Right renal pelvis (tissue), 4 donors: Measurements from ENCODE around the gene DNAJB7. TPM values are rescaled to one million over a fixed set of nuclear protein-coding genes. Genes with fewer than 3 reads are reported as not detected.
"Not testable (repeated sequence)": the region's sequence is repeated elsewhere in the genome, so short reads cannot be mapped to it uniquely, and the experiment has no call there.

ENCODE experiments used
- DNase-seq, 4 donors: peaks; one replicate each; pipeline ENCODE4 v3.0.0-alpha.2; 2013; ENCODE audit warnings: low read depth in 4 of 4, low spot score in 3 of 4, missing footprints in 1 of 4
- polyA plus RNA-seq, 4 donors: library from polyadenylated mRNA; unstranded; fragments of 120-200 nt; gene quantifications; one replicate each; pipeline ENCODE4 v1.2.1, GENCODE V29; 2013; ENCODE audit not compliant: insufficient read length in 4 of 4

The DNAJB7 gene
- under 1 TPM; 0.25 to 0.46 (median 0.29) TPM for polyA plus RNA-seq

DNA sequence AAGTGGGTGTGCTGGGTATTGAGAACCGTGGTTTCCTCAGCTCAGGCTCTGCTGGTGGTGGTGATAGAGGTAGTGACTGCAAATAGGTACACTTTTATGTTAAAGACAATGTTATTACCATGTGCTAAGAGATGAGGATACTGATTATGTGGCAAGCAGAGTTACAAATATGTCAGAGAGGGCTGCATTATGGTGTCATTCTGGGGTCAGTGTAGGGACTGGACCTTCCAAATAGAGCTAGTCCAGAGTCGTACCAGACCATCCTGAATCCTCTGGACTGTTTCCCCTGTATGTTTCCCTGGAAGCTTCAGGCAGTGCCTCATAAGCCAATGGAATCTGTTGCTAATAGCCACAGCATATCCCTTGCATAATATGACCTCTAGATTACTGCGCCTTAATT is at the start of gene DNAJB7:
DNAJB7 (minus strand) TSS at position 101 of the 400 bp plus-strand sequence. CDS start 119 bp downstream, outside the sequence.
- DNase-seq = no peak

DNA sequence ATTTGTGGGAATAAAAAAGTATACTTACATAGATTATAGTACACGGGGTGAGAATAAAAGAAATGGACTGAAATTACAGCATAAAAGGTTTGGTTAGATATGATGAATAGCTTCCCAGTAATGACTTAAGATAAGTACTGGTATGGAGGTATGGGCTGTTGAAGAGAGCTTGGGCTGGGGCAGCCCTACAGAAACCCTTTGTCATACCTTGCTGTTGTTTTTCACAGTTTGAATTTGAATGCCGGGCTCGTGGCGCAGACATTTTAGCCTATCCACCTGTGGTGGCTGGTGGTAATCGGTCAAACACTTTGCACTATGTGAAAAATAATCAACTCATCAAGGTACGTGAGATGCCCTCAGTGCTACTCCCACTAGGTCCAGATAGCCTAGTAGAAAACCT is 47.0 kb upstream of the DNAJB7 start:
- DNase-seq = no peak

DNA sequence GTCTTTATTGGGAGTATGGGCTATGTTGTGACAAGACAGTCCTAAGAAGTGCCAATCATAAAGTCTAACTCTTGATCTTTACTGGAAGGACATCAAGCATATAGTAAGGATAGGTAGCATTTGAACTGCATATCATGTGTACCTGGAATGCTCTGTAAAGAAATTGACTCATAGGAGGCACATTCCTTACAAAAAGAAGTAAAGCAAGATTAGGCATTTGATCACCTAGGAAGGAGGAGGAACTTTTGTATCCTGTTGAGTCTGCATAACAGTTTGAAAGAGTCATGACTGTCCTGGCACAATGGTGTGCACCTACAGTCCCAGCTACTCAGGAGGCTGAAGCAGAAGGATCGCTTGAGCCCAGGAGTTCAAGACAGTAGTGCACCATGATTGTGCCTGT is 42.2 kb upstream of the DNAJB7 start:
- DNase-seq = no peak

DNA sequence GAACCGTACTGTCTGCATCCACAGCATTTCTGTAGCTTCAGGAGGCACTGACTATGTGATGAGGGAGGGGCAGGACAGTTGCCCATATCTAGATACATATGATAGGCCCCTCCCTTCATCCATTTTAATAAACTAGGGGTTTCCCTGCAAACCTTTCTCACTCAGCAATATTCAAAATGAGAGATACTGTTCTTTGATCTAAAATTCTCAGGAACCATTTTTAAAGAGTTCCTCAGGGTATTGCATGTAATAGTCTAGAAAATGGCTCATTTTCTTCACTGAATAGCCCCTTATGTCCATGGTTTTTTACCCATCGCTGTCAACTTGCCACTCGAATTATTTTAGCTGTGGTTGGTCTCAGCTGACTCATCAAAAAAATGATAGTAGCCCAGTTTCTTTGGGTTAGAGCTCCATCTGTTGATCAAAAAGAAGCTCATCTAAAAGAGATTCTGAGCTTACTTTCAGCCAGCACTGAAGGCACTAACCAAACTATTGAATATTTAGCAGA is 37.0 kb upstream of the DNAJB7 start:
- peak; percentile 21 to 44 (median 24) for DNase-seq

- no peak for DNase-seq
Observed at GRCh38 chr22:40894417-40894816, 32.5 kb upstream of the DNAJB7 start.

- DNase-seq = no peak
Observed at GRCh38 chr22:40890881-40891280, 29.0 kb upstream of the DNAJB7 start.

DNA sequence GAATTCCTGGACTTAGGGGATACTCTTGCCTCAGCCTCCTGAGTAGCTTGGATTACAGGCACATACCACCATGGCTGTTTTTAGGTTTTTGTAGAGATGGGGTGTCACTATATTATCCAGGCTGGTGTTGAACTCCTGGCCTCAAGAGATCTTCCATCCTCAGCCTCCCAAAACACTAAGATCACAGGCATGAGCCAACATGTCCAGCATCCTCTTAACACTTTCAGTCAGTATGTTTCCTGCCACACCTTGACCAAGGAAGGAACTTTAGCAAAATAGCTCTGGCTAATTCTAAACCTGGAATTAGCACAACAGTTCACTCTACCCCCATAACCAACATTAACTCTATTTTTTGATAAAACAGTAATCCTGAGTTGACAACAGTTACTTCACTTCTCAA is 27.2 kb upstream of the DNAJB7 start:
- DNase-seq = no peak

DNA sequence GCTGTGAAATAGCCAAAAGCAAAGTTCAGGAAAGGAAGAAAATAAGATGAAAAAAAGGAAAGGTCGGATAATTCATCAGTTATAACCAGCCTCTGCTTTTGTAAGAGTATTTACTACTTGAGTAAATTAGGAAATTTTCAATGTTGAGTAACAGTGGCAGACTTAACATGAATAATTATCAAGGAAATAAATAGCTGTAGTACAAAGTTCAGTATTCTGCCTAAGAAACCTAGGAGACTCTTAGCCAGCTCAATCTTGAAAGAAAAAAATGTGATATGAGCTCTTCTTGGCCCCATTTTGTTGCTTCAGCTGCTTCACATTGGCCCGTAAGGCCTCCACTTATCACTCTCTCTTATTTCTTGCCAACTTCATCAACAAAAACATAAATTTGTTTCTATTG is 17.0 kb upstream of the DNAJB7 start:
- no peak for DNase-seq

DNA sequence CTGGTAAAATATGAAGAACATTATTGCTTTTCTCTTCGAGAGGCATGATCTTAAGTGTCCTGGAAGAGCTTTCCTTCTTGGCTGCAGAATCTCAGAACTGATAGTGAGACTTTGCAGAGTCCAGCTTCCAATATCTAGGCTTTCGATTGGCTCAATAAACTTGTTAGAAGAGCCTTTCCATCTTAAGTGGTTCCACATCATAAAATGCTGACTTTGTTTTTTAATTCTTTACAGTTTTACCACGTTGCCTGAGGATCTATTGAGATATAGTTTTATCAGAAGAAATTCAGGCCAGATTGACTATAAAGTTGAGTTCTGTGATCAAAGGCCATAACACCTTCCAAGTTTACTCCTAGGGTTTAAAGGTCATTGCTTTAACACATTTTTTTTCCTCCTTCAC is 15.6 kb upstream of the DNAJB7 start:
- DNase-seq = no peak

GRCh38 chr22:40876907-40877306 is 15.0 kb upstream of the DNAJB7 start:
- DNase-seq = no peak

DNA sequence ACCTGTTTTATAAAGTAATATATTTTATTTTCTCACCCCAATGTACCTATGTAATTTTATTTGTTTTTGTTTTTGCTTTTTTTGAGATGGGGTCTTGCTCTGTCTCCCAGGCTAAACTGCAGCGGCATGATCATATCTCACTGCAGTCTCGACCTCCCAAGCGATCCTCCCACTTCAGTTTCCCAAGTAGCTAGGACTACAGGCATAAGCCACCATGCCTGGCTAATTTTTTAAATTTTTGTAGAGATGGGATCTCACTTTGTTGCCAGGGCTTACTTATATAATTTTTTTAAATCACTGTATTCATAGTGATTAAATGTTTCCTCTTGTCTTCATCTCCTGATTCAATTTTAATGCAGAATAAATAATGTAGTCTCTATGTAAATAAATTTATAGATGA is 13.2 kb upstream of the DNAJB7 start:
- no peak for DNase-seq

- no peak for DNase-seq
Observed at GRCh38 chr22:40874016-40874415, 12.1 kb upstream of the DNAJB7 start.

- DNase-seq = not testable (repeated sequence)
Observed at GRCh38 chr22:40868379-40868778, 6.5 kb upstream of the DNAJB7 start.

DNA sequence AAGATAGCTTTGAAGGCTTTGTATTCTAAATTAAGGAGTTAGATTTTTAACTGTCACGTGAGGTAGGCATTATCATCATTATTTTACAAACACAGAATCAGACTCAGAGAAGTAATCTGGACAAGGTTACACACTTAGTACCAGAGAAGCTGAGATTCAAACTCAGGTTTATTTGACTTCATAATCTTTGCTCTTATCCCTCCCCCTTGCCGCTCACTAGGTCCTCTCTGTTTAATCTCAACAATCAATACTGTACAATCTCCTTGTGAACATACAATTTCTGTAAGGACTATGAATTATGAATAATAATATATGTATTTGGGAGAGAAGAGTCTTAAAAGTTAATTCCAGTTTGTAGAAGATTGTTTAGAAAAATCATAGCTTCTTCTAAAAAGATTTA is 5.2 kb upstream of the DNAJB7 start:
- DNase-seq = no peak

DNA sequence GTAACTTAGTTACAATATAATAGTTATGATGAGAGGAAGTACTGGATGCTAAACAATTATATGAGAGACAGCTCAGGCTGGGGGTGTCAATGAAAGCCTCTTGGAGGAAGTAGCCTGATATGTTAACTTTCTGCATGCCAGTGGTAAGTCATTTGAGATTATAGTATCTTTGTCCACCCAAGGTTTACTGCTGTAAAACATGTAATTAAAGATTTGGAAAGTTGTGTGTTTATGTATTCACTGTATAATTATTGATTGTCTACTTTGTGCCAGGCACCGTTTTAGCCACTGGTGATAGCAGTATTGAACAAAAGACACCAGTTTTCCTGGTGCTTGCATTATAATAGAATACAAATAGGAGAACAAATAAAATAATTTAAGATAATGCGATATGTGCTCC is 624 bp upstream of the DNAJB7 start:
- DNase-seq = no peak

DNA sequence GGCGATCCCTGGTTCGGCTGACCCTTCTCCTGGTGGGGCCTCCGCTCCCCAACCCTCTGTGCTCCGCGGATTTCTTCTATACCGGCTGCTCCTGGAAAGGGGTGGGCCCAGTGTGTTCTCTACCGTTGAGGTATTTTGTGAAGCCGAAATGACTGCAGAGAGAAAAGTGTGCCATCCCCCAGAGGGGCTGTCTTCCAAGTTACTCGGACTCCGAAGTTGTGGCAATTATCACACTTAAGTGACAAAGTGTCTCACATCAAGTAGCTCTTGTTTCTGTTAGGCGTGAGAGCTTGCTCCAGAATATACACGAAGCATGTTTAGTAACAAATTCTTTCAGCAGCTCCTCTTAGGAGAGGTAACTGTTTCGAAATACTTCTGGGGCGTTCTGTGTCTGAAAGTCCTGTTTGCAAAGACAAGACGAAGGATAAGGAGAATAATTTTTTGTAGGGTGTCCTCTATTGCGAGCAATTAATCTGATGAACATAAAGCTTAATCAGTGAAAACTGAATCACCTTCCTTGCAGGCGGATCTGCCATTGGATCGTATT is 4.5 kb downstream of the DNAJB7 start:
- no peak for DNase-seq

- peak; percentile 93 to 98 (median 94) for DNase-seq
Observed at GRCh38 chr22:40856513-40857308, 5.2 kb downstream of the DNAJB7 start, which contains the start of the genes ST13 and XPNPEP3. TSS of gene ST13 (minus strand) at chr22:40856639. CDS start at chr22:40856540, 99 bp downstream. TSS of gene XPNPEP3 (plus strand) at chr22:40857148. CDS start at chr22:40857182, 34 bp downstream.

DNA sequence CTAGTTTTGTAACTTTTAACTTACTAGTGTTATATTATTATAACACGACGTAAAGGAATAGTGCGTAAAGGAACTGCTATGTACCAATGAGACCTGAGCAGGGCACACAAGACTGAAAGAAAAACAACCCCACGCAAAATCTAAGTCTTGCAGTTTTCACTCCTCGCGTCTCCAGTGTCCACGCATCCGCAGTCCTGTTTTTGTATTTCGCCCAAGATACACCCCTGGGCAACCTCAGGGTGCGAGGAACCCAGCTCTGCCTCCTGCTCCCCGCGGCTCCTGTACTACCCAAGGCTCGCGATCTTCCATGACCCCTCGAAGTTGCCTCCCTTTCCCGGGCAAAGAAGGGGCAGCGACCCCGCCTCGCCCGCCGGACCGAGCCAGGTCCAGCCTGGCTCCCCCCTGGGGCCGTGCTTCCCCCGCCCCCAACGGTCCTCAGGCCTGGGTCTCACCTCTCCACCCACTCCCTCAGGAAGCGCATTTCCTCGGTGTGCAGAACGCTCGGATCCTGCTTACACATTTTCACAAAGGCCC is 5.9 kb downstream of the DNAJB7 start:
- DNase-seq = peak in 1 of 4 donors; percentile 25

DNA sequence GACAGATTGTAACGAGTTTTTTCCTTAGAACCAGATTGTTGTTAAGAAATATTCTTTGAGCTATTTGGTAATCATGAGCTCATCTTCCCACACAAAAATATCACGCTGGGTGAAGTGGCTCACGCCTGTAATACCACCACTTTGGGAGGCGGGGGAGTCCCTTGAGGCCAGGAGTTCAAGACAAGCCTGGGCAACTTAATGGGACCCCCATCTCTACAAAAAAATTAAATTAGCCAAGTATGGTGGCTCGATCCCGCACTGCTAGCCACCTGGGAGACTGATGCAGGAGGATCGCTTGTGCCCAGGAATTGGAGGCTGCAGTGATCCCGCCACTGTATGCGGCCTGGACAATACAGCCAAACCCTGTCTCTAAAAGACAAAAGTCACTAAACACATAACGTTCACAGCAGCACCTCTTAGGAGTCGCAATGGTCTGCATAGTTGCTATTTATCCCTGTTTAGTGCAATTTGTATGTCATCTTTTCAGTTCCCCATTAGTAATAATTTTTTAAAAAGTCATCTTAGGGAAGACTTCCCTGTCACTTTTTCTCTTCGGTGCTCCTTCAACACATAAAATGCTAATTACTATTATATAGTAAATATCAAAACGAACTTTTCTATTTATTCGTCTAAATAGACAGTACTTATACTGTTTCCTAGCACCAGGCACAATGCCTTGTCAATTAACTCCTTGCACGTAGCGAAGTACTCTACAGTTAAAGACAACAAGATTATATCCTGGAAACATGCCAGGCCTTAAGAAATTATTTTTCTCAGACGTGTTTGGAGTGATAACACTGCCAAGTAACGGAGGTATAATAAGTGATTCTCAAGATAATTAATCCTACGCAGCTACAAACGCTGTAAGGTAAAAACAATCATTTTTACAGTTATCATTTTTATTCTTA is 6.6 kb downstream of the DNAJB7 start:
- no peak for DNase-seq

DNA sequence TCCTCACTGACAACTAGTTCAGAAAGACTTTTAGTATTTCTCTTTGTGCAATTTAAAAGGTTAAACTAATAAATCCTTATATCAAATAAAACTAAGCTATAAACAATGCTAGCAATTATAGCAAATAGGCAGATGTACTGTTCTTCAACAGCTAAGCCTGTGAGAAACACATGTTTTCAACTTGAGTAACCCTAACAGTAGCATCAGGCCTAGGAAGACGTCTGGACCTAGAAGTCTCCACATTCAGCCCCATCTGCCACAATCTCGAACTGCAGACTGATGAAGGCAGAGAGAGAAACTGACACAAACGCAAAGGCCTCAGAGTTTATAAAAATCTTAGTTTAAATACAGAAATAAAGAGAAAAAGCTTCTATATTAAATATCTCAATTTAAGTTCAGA is 8.0 kb downstream of the DNAJB7 start:
- no peak for DNase-seq

GRCh38 chr22:40853333-40853732 is 8.6 kb downstream of the DNAJB7 start:
- no peak for DNase-seq
